Measurements from ENCODE around the gene TCP11. TPM values are rescaled to one million over a fixed set of nuclear protein-coding genes. Genes with fewer than 3 reads are reported as not detected.

The TCP11 gene
- not detected for total RNA-seq
- long read RNA-seq = 0 reads

DNA sequence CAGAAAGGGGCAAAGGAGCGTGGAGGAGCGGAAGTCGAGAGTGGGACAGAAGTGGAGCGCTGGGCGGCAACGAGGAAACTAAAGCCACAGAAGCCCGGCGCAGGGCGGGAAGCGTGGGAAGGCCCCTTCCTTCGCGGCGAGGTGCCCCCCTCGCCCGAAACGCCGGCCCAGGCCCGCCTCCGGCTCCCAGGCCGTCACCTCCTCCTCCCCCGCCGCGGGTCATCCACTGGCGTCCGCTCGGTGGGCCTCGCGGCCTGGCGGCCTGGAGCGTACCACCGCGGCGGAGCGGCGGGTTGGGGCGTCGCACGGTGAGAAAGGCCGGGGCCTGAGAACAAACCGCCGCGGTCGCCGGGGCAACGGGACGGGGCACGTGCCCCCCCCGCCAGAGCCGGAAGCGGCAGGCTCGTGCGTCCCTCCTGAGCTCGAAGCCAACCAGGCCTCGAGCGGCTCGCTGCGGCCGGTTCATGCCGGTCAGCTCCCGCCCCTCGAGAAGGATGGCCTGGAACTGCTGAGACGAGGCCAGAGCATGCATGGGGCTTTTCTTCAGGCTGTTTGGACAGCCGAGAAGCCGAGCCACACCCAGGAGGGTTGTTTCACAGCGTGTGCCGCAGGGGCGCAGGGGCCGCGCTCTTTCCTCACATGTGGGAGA lies at the start of gene TCP11:
TCP11 (minus strand) TSS at position 333 of the 649 bp plus-strand sequence. CDS start 469 bp downstream, outside the sequence.
- ATAC-seq (peak; percentile 85), DNase-seq (peak; percentile 58 to 65)
- intact Hi-C loops (cut with DNase I, micrococcal nuclease) = loop anchor here in 1 of 2 donors (10.0 kb wide), 2 partner anchors 94 to 156 kb away; no protein-coding TSS in a partner anchor

DNA sequence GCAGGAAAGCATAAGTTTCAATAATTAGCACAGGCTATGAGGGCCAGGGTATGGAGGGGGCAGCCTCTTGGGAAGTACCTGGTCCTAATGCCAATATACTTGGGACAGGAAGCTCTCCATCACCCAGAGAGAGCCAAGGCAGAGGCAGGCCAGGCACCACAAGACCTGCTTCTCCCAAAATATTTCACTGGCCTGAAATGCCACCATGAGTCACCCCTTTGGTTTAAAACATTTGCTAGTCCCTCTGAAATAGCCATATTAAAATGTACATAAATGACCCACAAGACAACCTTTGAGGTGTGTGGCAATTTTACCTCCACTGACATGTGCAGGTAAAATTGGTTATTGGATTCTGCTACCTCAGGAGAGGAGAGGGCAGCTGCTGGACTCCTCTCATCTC lies 49.2 kb upstream of the TCP11 start:
- DNase-seq (no peak), ATAC-seq (no peak)
- intact Hi-C loops (cut with DNase I, micrococcal nuclease) = no loop called here

DNA sequence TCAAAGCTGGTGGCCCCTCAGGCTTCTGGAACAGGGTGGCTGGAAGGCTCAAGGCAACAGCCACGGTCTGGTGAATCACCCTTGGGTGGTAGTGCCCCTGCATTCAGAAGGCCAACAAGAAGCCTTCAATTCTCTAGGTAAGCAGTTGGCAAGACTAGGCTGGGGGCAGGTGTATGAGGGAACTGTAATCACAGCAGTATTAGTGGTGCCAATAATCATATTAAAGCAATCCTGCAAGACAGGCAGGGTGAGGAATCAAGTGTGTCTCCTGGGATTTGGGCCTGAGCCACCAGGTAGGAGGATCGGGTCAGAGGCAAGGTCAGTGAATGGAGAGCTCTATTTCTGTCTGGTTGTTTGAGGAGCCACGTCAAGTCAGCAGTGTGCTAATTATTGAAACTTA lies 47.7 kb upstream of the TCP11 start:
- DNase-seq (no peak), ATAC-seq (no peak)
- intact Hi-C loops (cut with DNase I, micrococcal nuclease) = no loop called here

DNA sequence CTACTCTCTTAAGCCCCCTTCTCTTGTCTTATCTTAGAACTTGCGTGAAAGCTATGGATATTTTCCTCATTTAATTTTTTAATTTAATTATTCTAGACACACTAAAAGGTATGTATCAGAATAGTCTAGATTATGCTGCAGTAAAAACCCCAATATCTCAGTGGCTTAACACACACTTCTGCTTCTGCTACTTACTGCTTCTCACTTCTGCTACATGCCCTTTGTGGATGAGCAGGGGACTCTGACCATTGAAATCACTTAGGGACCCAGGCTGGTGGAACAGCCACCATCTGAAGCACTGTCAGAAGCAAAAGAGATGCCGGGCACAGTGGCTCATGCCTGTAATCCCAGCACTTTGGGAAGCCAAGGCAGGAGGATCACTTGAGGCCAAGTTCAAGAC lies 45.4 kb upstream of the TCP11 start:
- ATAC-seq (no peak), DNase-seq (no peak)
- intact Hi-C loops (cut with DNase I, micrococcal nuclease) = no loop called here

DNA sequence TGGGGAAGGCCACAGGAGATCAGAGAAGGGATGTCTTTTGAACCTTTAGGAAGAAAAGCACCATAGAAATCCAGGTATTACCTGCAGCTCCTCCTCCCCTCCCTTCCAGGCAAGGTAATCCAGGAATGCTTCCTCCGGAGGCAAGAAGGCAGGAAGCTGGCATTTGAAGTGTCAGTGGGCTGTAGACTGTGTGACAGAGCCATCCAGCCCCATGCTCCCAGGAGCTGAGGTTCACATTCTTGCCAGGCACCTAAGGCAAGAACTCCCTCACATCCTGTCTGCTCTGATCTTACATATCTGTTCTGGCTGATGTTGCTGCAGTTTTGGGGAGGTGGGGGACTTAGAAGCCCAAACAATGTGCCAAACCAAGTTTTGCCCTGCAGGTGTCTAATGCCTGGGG lies 44.8 kb upstream of the TCP11 start:
- intact Hi-C loops (cut with DNase I, micrococcal nuclease) = no loop called here
- DNase-seq = no peak
- ATAC-seq = no peak

DNA sequence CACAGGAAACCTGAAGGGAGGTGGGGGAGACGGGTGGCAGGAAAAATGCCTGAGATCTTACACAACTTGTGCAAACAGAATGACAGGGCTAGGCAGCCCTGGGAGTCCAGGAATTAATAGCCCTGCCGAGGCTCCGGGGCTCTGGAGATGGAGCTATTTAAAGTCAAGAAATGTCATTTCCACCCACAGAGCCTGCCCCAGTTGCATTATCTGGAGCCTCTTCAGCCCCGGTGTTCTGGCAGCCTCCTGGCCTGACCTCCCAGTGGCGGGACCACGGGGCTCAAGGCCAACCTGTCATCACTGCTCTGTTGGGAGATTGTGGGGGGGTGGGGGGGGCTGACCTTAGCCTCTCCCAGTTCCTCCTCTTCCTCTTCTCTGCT lies 44.2 kb upstream of the TCP11 start:
- intact Hi-C loops (cut with DNase I, micrococcal nuclease) = no loop called here
- no peak for DNase-seq
- ATAC-seq = no peak

DNA sequence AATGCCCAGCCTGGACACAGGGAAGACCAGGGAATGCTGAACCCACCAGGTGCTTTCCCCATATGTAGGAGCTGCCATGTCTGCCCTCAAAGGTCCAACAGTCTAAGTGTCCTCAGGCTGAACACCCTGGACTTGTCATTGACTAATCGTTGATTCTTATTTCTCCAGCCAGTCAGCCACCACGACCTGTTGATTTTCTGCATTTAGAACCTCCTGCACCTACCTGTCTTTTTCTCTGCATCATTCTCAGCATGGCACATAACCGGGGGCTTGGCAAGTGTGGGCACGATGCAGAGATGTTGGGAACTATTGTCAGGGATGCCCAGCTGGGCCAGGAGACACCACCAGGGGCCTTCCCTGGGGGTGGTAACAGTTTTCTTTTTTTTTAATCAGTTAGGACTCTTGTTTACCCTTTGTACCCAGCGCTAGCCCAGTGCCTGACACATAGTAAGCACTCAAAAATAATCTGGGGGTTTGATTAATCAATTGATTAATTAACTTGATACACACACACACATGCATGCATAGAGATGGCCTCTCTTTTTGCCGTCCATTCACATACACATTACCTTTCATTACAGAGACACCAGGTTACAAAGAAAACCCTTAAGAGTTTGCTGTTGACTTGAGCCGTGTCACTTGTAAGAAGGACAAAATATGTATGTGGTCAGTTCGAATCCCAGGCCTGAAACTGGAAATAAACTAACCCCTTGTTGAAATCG lies 43.6 kb upstream of the TCP11 start:
- no peak for DNase-seq
- intact Hi-C loops (cut with DNase I, micrococcal nuclease) = no loop called here
- ATAC-seq = no peak

DNA sequence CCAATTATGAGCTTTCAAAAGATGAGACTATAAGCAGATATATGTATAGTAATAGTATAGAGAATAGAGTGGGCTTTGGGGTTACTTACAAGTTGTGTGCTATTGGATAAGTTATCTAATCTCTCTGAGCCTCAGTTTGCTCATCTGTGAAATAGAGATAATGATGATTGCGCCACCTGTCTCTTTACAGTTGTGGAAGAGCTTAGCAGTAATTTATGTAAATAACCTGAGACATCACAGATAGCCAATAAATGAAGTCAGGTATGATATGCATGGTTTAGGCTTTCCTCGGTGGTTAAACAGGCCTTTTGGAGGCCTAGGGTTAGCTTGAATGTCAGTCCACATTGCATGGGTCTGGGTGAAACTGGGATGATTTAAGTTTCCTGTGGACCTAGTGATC lies 42.8 kb upstream of the TCP11 start:
- ATAC-seq = no peak
- no peak for DNase-seq
- intact Hi-C loops (cut with DNase I, micrococcal nuclease) = no loop called here

DNA sequence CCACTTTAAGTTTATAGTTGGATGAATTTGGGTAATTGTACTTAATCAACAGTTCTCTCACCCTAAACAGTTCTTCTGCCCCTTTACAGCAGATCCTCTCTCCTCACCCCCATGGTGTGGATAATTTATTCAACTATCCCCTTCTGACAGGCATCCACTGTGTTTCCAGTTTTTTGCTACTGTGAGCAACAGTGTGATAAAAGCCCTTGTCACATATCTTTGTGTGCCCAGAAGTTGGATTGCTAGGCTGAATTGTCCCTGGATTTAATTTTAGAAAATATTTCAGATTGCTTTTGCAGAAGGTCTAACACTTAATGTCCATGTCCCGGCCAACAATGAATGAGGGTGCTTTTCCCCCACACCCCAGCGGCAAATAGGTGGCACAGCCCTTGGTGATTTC lies 42.1 kb upstream of the TCP11 start:
- intact Hi-C loops (cut with DNase I, micrococcal nuclease) = no loop called here
- ATAC-seq (no peak), DNase-seq (no peak)

DNA sequence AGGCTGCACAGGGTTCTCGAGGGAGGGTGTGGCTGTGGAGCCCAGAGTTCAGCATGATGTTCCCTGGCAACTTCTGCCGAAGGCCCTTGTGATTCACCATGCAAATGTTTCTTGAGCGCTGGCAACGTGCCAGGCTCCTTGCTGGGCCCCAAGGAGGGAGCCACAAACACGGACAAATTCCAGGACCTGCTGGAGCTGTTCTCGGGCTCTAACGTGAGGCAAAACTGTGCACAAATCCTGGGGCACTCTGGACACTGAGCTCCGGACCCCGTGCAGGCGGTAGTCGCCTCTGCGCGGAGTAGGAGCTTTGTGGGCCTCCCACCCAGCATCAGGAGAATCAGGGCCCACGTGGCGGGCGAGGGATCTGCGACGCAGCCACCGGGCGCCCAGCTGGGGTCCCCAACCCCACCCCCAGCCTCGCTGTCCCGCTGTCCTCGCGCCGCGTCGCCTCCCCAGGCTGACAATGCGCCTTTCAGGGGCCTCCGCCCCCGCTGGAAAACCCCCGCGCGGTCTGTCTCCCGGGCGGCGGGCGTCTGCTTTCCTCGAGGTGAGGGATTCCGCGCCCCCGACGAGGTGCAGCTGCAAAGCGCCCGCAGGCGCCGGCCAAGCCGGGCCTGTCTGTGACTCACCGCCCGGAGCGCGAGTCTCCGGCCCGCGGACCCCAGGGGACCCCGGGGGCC lies 40.9 kb upstream of the TCP11 start:
- ATAC-seq (peak; percentile 91), DNase-seq (peak; percentile 54 to 70)
- intact Hi-C loops (cut with DNase I, micrococcal nuclease) = no loop called here

DNA sequence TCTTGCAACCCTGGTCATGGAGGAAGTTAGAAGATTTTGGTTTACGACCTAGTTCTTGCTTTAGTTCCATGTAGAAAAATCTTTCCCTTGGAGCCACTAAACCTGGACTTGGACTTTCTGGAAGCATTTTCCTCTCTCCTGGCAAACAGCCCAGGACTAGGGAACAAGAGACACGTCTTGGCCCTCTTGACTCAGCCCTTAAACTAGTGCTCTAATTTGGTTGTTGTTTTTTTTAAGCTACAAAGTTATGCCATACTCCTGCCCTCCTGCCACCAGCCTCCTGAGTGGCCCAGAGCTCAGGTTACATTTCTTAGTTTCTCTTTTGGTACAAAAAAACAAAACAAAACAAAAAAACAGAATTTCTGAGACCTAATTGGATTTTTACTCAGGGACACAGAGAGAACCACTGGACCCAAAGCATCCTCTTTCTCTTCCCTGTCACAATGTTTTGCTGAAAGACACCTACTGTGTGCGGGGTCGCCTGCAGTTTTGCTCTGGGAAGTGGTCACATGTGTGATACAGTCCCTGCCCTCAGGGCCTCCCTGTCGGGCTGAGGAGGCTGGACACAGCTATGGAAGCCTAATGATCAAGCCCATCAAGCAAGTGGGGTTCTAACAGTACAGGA lies 40.3 kb upstream of the TCP11 start:
- intact Hi-C loops (cut with DNase I, micrococcal nuclease) = no loop called here
- DNase-seq = no peak
- ATAC-seq = no peak

DNA sequence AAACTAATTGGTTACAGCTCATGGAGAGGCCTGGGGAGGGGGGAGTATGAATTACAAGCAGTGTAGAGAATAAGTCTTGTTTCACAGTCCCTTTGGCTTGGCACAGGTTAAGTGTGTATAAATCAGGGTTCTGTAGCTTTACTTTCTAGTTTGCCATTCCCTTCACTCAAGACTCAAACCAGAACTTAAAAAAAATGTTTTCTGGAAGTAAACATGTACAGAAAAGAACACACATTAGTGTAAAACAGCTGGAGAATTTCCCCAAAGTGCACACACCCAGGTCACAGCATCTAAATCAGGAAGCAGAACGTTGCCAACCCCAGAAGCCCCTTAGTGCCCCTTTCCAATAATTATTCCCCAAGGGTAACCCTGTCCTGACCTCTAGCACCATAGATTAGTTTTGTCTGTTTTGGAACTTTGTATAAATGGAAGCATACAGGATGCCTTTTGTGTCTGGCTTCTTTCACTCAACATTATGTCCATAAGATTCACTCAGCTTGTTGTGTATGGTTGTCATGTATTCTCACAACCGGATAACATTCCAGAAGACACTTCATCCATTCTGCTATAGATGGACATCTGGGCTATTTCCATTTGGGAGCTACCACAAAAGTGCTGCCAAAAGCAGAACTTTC lies 38.9 kb upstream of the TCP11 start:
- DNase-seq (no peak), ATAC-seq (no peak)
- intact Hi-C loops (cut with DNase I, micrococcal nuclease) = no loop called here

DNA sequence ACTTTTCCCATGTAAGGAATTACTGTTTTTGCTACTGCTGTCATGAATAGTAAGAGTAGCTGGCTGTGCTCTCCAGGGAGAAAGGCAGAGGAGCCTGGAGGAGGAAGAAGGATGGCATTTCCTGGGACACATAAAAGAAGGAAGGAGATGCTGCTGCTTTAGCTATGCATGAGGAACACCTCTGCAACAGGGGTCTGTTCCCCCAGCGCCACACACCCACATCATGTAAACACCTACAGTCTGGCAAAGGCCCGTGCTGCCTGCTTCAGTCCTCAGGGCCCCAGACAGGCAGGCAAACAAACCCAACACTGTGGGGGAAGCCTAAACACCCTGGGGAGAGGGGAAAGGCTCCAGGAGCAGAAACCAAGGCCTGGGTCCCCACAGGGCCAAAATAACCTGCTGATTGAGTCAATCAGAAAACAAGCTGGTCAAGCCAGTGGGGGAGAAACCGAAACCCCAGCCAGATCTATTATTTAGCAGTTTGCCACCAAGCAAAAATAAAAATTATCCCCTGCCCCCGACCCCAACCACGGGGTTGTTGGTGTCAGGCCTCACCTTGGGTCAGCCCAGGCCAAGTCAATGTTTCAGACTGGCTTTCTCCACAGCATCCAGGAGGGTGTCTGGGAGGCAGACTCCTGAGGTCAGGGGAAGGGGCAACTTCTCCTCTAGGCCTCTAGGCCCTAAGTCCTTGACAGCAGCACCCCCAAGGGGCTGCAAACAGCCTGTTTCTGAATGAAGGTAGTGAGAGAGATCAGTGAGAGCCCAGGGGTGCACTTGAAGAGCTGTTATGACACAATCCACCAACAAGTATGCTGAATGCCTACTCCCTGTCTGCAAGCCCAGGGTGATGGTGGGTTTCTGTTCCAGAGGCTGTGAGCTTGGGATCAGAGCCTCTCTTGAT lies 38.0 kb upstream of the TCP11 start:
- ATAC-seq (no peak), DNase-seq (no peak)
- intact Hi-C loops (cut with DNase I, micrococcal nuclease) = no loop called here

DNA sequence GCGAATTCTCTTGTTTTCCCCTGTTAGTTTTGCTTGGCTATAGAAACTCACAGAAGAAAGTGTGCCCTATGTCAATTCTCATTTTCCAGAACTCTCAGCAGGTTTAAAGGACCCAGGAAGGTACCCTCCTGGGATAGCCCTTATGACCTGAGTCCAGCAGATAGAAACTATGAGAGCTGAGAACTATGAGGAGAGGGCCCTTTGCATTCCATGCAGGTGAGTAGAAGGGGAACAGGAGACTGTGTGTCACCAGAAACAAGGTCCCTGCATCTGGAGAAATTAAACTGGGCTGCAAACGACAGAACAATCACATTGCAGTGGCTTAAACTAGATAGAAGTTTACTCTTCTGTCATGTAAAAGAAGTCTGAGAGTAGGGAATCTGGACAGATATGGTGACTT lies 36.9 kb upstream of the TCP11 start:
- DNase-seq = no peak
- intact Hi-C loops (cut with DNase I, micrococcal nuclease) = no loop called here
- no peak for ATAC-seq

DNA sequence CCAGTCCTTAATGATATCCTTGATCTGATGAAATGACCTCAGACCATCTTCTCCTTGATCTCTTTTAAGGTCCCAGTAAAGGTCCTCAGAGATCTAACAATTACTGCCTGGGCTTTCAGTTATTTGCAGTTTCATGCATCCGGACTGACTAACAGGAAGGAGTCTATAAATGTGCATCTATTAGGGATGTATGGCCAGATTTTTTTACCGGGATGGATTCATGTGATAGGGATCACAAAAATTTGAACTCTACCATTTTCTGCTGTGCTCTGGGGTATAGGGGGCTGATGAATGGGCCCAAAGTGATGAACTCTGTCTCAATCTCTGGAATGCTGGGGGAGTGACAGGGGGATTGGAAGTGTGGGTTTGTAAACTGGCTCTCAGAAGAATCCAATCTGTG lies 36.5 kb upstream of the TCP11 start:
- intact Hi-C loops (cut with DNase I, micrococcal nuclease) = no loop called here
- ATAC-seq (no peak), DNase-seq (no peak)

DNA sequence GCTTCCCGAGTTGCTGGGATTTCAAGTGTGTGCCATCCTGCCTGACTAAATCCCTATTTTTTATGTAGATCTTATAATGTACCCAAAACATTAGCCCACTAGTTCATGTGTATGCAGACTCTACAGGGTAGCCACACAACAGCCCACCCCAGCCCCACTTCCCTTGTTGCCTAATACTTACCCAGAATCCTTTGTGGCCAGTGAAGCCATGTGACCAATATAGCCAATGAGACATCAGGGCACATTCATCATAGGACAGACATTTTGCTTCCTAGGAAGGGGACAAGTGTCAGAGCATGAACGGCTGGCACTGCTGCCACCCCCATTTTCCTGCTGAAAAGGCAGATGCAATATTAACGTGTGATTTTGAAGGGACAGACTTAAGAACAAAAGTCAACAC lies 36.0 kb upstream of the TCP11 start:
- intact Hi-C loops (cut with DNase I, micrococcal nuclease) = no loop called here
- DNase-seq = no peak
- ATAC-seq = no peak

DNA sequence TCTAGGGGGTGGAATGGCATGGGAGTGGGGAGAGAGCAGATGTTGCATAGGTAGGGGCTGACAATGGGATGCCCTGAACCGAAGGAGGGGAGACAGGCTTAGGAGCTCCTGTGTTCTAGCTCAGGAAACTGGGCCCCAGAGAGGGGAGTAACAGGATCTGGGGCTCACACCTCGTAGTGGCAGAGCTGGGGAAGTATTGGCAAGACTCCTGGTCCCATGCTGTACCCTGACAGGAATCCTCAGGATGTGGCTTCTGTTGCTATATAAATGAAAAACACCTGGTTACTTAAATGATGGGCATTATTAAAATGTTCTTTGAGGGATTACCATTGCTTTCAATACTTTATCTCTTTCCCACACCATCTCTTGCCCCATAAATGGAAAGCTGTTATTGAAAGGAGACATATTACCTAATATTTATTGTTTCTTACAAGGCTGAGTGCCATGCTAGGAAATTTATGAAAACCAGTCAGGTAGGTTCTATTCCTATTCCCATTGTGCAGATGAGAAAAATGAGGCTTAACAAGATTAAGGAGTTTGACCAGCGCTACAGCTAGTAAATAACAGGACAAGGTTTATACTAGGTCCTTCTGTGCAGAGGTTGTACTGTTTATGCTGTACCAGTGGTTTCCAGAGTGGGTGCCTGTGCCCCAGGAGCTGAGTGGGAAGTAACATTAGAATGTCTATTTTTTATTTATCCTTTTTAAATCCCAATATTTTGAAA lies 35.3 kb upstream of the TCP11 start:
- DNase-seq = no peak
- intact Hi-C loops (cut with DNase I, micrococcal nuclease) = no loop called here
- no peak for ATAC-seq

DNA sequence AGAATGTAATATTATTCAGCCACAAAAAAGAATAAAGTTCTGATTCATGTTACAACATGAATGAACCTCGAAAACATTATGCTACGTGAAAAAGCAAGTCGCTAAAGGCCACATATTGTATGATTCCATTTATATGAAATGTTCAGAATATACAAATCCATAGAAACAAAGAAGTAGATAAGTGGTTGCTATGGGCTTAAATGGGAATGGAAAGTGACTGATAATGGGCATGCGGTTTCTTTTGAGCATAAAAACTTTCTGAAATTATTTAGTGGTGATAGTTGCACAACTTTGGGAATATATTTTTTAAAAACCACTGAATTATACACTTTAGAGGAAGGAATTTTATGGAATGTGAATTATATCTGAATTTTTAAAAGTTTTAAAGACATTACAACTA lies 33.4 kb upstream of the TCP11 start:
- no peak for ATAC-seq
- no peak for DNase-seq
- intact Hi-C loops (cut with DNase I, micrococcal nuclease) = no loop called here

Measured in left colon (tissue), 2 donors.